Measurements from ENCODE around the gene FAT2.
"Not testable (repeated sequence)": the region's sequence is repeated elsewhere in the genome, so short reads cannot be mapped to it uniquely, and the experiment has no call there.

The FAT2 gene

DNA sequence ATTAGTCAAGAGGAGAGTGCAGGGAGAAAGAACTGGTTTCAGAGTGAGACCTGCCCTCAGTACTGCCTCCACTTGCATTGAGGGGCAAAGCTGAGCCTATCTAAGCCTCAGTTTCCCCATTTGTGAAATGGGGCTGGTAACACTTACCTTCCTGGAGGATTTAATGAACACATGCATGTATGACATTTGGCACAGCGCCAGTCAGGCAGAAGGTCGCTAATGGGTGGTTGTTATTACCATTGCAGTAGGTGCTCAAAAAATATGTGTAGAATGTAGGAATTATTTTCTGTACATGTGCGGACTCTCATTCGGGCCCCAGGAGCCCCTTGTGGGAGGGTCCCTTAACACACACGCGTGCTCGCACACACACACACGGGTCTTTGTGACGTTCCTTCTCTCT, 10.9 kb downstream of the FAT2 start:
- no peak for DNase-seq

DNA sequence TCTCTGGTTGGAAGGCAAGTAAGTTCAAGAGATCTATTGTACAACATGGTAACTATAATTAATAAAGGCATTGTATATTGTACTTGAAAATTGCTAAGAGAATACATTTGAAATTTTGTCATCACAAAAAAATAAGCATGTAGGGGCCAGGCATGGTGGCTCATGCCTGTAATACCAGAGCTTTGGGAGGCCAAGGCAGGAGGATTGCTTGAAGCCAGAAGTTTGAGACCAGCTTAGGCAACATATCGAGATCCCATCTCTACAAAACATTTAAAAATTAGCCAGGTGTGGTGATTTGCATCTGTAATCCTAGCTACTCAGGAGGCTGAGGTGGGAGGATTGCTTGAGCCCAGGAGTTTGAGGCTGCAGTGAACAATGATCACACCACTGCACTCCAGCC, 12.0 kb downstream of the FAT2 start:
- not testable (repeated sequence) for DNase-seq

DNA sequence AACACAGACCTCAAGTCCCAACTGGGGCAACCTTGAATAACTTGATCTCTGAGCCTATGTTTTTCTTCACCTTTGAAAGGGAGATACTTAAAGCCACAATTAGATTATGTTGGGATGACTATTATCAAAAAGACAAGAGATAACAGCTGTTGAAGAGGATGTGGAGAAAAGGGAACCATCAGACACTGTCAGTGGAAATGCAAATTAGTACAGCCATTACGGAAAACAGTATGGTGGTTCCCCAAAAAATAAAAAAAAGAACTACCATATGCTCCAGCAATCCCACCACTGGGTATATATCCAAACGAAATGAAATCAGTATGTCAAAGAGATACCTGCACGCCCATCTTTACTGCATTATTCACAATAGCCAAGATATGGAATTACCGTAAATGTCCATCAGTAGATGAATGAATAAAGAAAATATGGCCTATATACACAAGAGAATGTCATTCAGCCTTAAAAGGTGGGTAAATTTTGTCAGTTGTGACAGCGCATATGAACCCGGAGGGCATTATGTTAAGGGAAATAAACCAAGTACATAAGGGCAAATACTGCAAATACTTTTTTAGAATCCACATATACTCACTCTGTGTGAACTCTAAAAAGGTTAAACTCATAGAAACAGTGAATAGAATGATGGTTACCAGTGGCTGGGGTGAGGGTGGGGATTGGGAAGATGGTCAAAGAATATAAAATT, 12.7 kb downstream of the FAT2 start:
- DNase-seq = no peak

GRCh38 chr5:151577566-151577965, 13.6 kb downstream of the FAT2 start:
- DNase-seq = no peak

DNA sequence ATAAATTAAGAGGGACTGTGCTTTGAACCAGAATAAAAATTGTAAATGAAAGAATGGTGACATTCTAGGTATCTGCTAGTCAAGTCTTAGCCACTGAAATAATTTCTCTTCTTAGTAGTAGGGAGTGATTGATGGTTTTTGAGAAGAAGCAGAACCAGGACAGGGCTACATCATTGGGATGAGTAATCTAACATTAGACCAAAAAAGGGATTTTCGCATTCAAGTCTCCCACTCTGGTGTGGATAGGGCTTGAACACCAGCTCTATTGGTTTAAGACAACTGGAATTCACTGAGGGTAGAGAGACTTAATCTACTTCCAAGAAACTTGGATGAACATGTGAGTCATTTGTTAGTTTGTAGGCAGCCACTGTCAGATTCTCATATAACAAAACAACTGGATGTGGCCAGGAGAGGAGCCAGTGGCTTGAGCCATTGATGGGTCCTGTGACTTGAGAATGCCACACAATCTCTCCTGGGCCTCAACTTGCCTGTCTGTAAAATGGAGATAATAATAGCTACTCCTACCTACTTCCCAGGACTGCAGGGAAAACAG, 16.6 kb downstream of the FAT2 start:
- DNase-seq = no peak

DNA sequence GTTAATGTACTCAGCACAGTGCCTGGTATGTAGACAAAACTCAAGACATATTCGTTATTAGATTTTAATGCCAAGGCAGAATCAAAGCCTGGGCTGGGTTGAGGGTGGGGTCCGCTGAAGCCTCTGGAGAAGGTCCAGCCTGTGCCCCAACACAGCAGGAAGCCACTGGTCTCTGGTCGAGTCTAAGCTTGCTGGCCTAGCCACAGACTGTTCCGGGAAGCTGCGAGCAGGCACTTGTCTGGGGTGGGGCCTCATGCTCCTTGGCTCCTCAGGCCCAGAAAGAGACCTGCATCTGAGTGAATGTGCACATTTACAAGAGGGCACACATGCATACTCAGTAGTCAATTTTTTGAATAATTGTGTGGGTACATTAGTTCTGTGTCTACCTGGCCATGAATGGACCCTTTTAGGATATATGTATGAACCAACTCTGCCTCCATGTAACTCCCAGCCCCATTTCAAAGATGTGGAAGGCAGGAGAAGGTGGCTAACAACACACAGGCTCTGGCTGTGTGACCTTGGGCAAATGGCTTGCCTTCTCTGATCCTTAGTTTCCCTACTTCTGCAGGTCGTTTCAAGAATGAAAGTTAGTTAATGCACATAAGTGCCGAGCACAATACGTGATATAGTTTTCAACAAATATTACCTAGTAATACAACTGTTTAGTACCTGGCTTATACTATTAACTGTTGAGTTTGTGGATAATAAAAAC, 18.3 kb downstream of the FAT2 start:
- no peak for DNase-seq

DNA sequence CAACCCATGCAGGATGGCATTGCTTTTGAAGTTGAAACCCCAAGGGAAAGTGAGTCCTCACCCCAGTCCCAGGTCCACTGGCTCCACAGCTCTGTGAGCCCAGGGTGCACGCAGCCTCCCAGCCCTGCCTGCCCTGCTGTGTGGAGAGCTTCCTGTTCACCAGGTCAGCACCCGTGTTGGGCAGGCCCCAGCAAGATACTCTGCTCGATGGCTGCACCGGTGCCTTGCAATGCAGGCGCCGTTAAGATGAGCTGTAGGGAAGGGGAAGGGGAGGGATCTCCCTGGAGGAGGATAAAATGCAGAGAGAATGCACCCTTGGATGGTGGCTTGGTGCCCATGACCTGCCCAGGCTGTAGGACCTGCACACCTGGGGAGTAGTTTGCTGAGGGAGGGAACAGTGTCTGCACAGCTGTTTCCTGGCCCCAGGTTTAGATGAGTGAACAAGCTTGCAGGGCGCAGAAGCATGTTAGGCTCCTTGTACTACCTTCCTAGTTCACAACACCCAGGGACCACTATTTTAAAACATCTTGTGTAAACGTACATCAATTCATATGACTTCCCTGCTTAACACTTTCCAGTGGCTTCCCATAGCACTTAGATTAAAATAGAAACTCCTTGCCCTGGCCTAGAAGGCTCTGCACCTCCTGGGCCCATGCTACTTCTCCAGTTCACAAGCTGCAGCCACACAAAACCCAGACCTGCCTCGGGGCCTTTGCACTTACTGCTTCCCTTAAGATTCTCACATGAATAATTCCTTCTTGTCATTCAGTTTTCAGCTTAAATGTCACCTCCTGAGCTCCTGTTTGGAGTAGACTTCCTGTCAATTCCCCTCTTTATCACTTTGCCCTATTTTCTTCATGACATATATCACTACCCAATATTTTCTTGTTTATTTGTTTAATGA, 19.6 kb downstream of the FAT2 start:
- DNase-seq = no peak

GRCh38 chr5:151570512-151571269, 20.4 kb downstream of the FAT2 start:
- no peak for DNase-seq

- no peak for DNase-seq
These were observed 21.1 kb downstream of the FAT2 start for GRCh38 chr5:151570058-151570457.

DNA sequence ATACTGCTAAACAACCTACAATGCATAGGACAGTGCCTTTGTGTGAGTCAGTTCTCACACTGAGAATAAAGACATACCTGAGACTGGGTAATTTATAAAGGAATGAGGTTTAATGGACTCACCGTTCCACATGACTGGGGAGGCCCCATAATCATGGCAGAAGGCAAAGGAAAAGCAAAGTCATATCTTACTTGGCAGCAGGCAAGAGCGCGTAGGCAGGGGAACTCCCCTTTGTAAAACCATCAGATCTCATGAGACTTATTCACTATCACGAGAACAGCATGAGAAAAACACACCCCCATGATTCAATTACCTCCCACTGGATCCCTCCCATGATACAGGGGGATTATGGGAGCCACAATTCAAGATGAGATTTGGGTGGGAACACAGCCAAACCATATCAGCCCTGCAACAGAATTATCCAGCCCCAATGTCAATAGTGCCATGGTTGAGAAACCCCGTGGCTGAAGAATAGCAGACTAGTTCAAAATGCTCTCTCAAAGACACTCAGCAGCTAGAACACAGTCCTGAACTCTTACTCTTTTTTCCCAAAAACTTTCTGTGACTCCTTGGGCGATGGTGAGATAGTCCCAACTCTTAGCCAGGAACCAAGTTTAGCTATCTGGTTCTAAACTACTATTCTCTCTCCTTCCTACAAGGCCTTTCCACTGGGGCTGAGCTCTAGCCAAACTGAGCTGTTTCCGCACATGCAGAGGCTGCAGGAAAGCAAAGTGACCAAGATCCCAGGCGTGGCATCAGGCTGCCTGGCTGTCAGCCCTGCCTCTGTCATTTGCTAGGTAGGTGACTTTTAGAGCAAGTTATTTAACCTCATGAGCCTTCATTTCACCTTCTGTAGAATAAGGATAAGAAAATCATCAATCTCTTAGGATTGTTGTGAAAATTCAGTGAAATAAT, 21.7 kb downstream of the FAT2 start:
- DNase-seq = no peak

GRCh38 chr5:151568036-151568435, 23.1 kb downstream of the FAT2 start:
- DNase-seq = no peak

DNA sequence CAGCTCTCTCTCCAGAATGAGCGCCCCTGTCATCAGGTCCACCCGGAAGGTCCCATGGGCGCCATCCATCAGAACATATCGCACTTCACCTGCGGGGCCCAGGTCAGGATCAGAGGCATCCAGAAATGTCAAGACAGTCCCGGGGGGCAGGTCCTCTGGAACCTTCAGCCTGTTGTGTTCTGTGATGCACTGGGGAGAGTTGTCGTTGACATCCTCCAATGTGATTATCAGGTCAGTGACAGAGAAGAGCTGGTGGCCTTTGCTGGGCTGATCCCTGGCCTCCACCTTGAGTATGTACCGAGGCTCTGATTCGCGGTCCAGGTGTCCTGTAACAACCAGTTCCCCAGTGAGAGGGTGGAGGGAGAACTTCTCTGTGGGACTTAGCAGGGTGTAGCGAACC, 25.2 kb downstream of the FAT2 start:
- DNase-seq = no peak

- no peak for DNase-seq
These were observed 29.0 kb downstream of the FAT2 start for GRCh38 chr5:151562019-151562707.

GRCh38 chr5:151557951-151558350, 33.2 kb downstream of the FAT2 start:
- DNase-seq = no peak

DNA sequence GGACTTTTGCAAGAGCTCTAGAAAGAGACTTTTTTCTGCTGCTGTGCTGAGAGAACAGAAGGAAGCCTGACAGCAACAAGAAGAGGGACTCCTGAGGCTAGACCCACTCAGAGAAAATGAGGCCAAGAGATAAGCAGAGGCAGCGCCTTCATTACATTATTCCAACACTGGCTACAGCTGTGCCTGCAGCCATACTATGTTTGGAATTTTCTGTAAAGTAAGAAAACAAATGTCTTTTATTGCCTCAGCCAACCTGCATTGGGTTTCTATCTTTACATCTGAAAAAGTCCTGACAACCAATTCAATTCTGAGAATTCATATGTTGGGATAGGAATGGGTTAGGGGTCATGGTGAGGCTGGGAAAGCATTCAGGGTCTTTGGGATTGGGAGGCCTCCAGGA, 33.7 kb downstream of the FAT2 start:
- no peak for DNase-seq

- DNase-seq = no peak
These were observed 34.3 kb downstream of the FAT2 start for GRCh38 chr5:151556806-151557205.

DNA sequence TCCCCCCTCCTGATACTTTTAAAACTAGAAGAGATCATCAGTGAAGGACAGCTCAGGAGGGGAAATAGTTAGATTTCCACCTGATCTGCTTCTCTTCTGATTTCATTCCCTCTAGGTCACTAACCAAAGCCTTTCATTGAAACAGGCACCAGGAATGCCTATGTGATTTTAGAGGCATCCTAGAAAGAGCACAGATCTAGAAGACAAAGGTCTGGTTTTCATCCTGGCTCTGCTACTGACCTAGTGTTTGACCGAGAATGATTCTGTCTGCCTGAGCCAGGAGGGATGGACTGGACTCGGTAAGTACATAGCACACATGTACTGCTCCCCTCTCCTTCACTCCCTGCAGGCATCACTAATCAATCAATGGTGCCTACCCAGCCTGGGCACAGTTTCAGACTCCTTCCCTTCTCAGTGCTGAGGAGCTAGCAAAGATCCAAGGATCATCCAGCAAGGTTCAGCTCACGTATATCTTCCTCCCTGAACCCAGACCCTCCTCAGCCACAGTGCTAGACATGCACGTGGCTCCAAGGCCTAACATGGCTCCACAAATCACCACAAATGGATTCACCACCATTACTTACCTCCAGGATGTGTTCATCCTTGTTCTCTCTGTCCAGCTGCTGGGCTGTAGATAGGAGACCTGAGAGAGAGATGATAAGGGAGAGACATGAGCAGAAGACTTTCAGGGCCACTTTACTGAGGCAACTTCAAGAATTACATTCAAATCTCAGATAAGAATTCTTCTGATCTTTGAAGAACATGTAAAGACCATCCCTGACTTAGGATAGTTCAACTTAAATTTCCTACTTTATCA, 35.2 kb downstream of the FAT2 start:
- no peak for DNase-seq

DNA sequence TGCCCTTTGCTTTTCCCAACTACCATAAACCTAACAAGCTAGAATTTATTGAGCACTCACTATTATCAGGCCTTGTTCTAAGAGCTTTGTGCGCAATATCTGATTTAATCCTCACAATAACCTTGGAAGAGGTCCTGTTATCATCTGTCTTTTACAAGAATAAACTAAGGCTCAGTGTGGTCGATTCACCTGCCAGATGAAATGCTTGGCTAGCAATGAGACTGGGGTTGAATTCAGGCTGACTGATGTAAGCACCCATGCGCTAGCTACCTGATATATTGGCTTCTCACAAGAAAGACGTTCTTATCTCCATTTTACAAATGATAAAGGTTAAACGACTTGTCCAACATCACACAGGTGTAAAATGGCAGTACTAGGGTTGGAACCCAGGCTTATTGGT, 37.4 kb downstream of the FAT2 start:
- no peak for DNase-seq

DNA sequence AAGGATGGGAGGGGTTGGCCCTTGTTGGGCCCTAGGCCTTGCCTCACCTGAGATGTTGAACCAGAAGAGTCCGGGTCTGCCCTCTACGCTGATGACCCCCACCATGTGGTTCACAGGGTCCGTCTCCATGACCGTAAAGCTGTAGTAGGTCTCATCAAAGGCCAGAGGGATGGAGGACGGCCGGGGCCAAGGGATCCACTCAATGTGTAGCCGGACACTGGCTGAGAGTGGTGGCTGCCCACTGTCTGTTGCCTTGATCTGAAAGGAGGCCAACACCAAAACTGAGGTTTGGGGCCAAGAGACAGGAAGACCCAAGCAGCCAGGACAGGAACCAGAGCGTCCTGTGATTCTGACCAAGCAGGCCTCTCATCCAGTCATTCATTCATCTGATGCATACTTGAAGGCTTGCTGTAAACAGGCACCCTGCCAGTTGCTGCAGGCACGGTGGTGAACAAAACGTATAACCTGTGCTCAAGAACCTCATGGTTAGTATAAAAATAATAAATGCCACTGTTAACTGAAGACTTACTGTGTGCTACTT, 37.9 kb downstream of the FAT2 start:
- DNase-seq = no peak

DNA sequence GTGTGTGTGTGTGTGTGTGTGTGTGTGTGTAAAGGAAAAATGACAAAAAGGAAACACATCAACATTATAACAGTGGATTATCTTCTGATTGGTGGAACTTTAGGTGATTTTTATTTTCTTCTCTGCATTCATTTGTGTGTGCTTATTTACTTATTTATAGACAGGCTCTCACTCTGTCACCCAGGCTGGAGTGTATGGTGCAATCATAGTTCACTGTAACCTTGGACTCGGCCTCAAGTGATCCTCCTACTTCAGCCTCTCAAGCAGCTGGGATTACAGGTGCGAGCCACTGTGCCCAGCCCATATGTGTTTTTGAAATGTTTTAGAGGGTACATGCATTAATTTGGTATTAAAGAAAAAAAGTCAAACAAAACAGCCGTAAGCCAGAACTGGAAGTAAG, 39.1 kb downstream of the FAT2 start:
- DNase-seq = no peak
